HEK293 (cell line): ENCODE data around the gene CAPZB.

ENCODE experiments used
- KLF10 ChIP-seq: fragments of 450-650 bp; IDR thresholded peaks from 2 replicates; pipeline ENCODE4 v1.5.1; 2018; ENCODE audit warnings: missing biosample characterization, mild to moderate bottlenecking, missing genetic modification characterization
- KLF16 ChIP-seq: fragments of 450-650 bp; formaldehyde crosslinking; IDR thresholded peaks from 2 replicates; pipeline ENCODE4 v1.5.1; 2017; ENCODE audit warnings: missing biosample characterization, missing genetic modification characterization
- OSR2 ChIP-seq: fragments of 450-650 bp; formaldehyde crosslinking; IDR thresholded peaks from 2 replicates; pipeline ENCODE4 v1.5.1; 2016; ENCODE audit warnings: missing biosample characterization, missing genetic modification characterization
- ZNF174 ChIP-seq: fragments of 450-650 bp; formaldehyde crosslinking; IDR thresholded peaks from 2 replicates; pipeline ENCODE4 v1.5.0; 2017; ENCODE audit warnings: missing biosample characterization, mild to moderate bottlenecking, missing genetic modification characterization
- ZNF202 ChIP-seq: fragments of 450-650 bp; formaldehyde crosslinking; IDR thresholded peaks from 2 replicates; pipeline ENCODE4 v1.5.1; 2016; ENCODE audit warnings: missing biosample characterization, missing genetic modification characterization, borderline replicate concordance
- ZNF274 ChIP-seq, 2 experiments: fragments of 200-500 bp in 1 of 2; fragments of 450-650 bp in 1 of 2; sonication (Bioruptor generic) in 1 of 2; formaldehyde crosslinking in 1 of 2; IDR thresholded peaks; 2 replicates each; pipeline versions ENCODE4 v1.5.1 to v1.6.1; 2014 to 2016; ENCODE audit warnings: borderline replicate concordance in 1 of 2, inconsistent platforms in 1 of 2, low read length in 1 of 2, missing biosample characterization in 1 of 2, missing genetic modification characterization in 1 of 2
- ZNF324 ChIP-seq: fragments of 450-650 bp; formaldehyde crosslinking; IDR thresholded peaks from 2 replicates; pipeline ENCODE4 v1.5.1; 2016; ENCODE audit warnings: missing biosample characterization, missing genetic modification characterization
- ZNF530 ChIP-seq: fragments of 450-650 bp; formaldehyde crosslinking; IDR thresholded peaks from 2 replicates; pipeline ENCODE4 v1.5.1; 2016; ENCODE audit warnings: low read depth, missing biosample characterization, missing genetic modification characterization
- ZNF544 ChIP-seq: fragments of 450-650 bp; formaldehyde crosslinking; IDR thresholded peaks from 2 replicates; pipeline ENCODE4 v1.5.0; 2017; ENCODE audit warnings: missing biosample characterization, missing genetic modification characterization
- ZNF747 ChIP-seq: fragments of 450-650 bp; formaldehyde crosslinking; IDR thresholded peaks from 2 replicates; pipeline ENCODE4 v1.5.1; 2016; ENCODE audit warnings: missing biosample characterization, missing genetic modification characterization
- ZNF785 ChIP-seq: fragments of 450-650 bp; formaldehyde crosslinking; IDR thresholded peaks from 2 replicates; pipeline ENCODE4 v1.5.1; 2016; ENCODE audit warnings: missing biosample characterization, missing genetic modification characterization
- TF ChIP-seq, protein P1 (sequence below): fragments of 450-650 bp; formaldehyde crosslinking; IDR thresholded peaks from 2 replicates; pipeline ENCODE4 v1.5.1; 2016; ENCODE audit warnings: missing biosample characterization, missing genetic modification characterization
- TF ChIP-seq, protein P2 (sequence below): fragments of 450-650 bp; formaldehyde crosslinking; IDR thresholded peaks from 2 replicates; pipeline ENCODE4 v1.5.1; 2017; ENCODE audit warnings: missing biosample characterization, missing genetic modification characterization
- TF ChIP-seq, protein P3 (sequence below): fragments of 450-650 bp; IDR thresholded peaks from 2 replicates; pipeline ENCODE4 v1.5.1; 2018; ENCODE audit warnings: missing biosample characterization, mild to moderate bottlenecking, missing genetic modification characterization

DNA sequence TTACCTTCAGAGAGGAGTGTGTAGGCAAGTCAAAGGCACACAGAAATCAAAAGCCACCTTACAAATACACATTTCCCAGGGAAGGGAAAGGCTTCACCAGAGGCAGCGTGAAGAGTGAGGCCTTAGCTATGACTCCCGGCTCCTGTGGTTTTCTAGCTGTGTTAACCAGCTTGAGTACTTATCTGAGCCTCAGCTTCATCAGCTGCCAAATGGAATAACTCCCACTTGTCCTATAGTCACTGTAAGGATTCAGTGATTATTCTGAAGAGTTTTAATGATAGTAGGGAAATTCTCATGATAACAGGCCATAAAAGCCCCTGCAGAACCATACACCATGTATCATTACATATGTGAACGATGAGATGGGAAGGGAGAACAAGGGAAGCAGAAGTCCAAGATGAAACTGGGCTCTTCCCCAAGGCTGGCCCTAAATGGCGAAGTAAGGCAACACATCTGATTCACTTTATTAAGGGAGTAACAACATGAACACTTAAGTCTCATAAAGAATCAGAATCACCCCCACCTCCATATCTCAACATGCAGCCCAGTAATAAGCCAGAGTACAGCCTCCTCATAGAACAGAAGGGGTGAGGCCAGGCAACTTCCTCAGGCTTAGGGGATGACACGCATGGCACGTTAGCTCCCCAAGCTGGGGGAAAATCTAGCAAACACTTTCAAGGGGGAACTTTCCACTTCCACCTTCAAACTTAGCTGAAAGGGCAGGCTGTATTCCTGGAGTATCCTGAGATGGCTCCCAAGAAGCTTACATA, 109.5 kb downstream of the CAPZB start:
- TF ChIP-seq, protein P1, sequence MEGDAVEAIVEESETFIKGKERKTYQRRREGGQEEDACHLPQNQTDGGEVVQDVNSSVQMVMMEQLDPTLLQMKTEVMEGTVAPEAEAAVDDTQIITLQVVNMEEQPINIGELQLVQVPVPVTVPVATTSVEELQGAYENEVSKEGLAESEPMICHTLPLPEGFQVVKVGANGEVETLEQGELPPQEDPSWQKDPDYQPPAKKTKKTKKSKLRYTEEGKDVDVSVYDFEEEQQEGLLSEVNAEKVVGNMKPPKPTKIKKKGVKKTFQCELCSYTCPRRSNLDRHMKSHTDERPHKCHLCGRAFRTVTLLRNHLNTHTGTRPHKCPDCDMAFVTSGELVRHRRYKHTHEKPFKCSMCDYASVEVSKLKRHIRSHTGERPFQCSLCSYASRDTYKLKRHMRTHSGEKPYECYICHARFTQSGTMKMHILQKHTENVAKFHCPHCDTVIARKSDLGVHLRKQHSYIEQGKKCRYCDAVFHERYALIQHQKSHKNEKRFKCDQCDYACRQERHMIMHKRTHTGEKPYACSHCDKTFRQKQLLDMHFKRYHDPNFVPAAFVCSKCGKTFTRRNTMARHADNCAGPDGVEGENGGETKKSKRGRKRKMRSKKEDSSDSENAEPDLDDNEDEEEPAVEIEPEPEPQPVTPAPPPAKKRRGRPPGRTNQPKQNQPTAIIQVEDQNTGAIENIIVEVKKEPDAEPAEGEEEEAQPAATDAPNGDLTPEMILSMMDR = no peak
- TF ChIP-seq ZNF530 (tag by site-specific recombination) = no peak
- no peak for TF ChIP-seq OSR2 (tag by site-specific recombination)
- TF ChIP-seq, protein P2, sequence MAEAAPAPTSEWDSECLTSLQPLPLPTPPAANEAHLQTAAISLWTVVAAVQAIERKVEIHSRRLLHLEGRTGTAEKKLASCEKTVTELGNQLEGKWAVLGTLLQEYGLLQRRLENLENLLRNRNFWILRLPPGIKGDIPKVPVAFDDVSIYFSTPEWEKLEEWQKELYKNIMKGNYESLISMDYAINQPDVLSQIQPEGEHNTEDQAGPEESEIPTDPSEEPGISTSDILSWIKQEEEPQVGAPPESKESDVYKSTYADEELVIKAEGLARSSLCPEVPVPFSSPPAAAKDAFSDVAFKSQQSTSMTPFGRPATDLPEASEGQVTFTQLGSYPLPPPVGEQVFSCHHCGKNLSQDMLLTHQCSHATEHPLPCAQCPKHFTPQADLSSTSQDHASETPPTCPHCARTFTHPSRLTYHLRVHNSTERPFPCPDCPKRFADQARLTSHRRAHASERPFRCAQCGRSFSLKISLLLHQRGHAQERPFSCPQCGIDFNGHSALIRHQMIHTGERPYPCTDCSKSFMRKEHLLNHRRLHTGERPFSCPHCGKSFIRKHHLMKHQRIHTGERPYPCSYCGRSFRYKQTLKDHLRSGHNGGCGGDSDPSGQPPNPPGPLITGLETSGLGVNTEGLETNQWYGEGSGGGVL (tag by site-specific recombination) = no peak
- no peak for TF ChIP-seq ZNF202 (tag by site-specific recombination)
- no peak for TF ChIP-seq ZNF174 (tag by site-specific recombination)
- no peak for TF ChIP-seq ZNF785 (tag by site-specific recombination)
- TF ChIP-seq ZNF274 (IDR thresholded peaks at IDR 0.05; ENCODE audit: low read length) = no peak
- no peak for TF ChIP-seq ZNF274 (tag by site-specific recombination; IDR thresholded peaks at IDR 0.05; ENCODE audit: borderline replicate concordance)
- no peak for TF ChIP-seq ZNF544 (tag by site-specific recombination)
- TF ChIP-seq ZNF747 = no peak
- no peak for TF ChIP-seq KLF16
- TF ChIP-seq KLF10 (tag by site-specific recombination) = no peak
- TF ChIP-seq, protein P3, sequence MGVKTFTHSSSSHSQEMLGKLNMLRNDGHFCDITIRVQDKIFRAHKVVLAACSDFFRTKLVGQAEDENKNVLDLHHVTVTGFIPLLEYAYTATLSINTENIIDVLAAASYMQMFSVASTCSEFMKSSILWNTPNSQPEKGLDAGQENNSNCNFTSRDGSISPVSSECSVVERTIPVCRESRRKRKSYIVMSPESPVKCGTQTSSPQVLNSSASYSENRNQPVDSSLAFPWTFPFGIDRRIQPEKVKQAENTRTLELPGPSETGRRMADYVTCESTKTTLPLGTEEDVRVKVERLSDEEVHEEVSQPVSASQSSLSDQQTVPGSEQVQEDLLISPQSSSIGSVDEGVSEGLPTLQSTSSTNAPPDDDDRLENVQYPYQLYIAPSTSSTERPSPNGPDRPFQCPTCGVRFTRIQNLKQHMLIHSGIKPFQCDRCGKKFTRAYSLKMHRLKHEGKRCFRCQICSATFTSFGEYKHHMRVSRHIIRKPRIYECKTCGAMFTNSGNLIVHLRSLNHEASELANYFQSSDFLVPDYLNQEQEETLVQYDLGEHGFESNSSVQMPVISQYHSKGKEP = no peak
- no peak for TF ChIP-seq ZNF324 (tag by site-specific recombination)
